ENCODE data around the gene CD4.

CD4 gene

DNA sequence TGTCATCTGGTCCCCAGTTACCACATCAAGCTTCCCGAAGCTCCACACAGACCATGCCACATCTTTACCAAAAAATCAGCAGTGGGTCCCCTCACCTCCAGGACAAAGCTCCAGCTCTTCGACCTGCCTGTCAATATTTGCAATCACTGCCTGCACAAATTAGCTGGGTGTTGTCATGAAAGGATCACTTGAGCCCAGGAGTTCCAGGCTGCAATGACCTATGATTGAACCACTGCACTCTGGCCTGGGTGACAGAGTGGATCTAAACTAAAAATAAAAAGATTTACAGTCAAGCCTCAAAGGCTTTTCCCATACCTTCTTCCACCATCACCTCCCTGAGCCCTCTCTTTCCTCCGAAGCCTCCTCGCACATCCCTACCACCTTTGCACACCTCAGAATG lies 7.2 kb downstream of the CD4 start:
- Histone ChIP-seq H3K4me1 (ENCODE audit: insufficient read depth, low read length) (no peaks in the 10 kb centered on the region), H3K27ac (ENCODE audit: low read depth, low read length) (no peak overlapping the region), H3K4me3 (ENCODE audit: low read depth in 1 of 2, low read length in 2 of 2) (no peak overlapping the region), H3K9me3 (ENCODE audit: low read length) (no peaks in the 10 kb centered on the region), H3K36me3 (ENCODE audit: insufficient read depth, low read length) (no peaks in the 10 kb centered on the region), H3K27me3 (ENCODE audit: control insufficient read depth in 1 of 2, insufficient read depth in 2 of 2, low read length in 2 of 2) (no peaks in the 10 kb centered on the region), H3K9ac (ENCODE audit: low read length) (no peak overlapping the region)

DNA sequence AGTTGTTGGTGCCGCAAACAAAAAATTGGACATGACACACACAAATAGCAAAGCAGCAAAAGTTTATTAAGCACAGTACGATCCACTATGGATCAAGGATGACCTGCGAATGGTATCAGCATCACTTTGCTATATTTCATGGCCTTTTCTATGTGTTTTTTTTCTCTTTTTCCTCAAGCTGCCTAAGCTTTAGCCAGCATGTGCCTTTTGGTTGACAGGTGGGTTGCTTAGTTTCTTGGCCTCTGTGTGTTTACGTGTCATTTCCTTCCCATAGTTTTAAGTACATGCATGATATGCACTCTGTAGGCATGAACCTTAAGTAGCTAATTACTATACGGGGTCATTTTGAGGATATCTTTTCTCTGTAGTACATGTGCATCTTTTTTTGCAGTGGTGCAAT lies 9.8 kb downstream of the CD4 start:
- Histone ChIP-seq H3K4me3 (ENCODE audit: low read depth in 1 of 2, low read length in 2 of 2) (no peak overlapping the region), H3K36me3 (ENCODE audit: insufficient read depth, low read length) (no peaks in the 10 kb centered on the region), H3K9ac (ENCODE audit: low read length) (no peak overlapping the region), H3K27ac (ENCODE audit: low read depth, low read length) (no peak overlapping the region), H3K4me1 (ENCODE audit: insufficient read depth, low read length) (no peaks in the 10 kb centered on the region), H3K9me3 (ENCODE audit: low read length) (no peaks in the 10 kb centered on the region), H3K27me3 (ENCODE audit: control insufficient read depth in 1 of 2, insufficient read depth in 2 of 2, low read length in 2 of 2) (no peaks in the 10 kb centered on the region)

DNA sequence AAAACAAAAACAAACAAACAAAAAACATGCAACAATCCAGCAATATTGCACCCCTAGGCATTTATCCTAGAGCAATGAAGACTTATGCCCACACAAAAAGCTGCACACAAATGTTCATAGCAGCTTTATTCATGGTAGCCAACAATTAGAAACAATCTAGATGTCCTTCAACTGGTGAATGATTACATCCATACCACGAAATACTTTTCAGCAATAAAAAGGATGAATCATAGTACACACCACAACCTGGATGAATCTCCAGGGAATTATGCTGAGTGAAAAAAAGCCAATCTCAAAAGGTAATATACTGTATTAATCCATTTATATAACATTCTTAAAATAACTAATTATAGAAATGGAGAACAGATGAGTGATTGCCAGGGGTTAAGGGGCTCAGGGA lies 17.8 kb downstream of the CD4 start:
- no peaks in the 10 kb centered on the region for H3K4me1 ChIP-seq (ENCODE audit: insufficient read depth, low read length)
- H3K9me3 ChIP-seq (ENCODE audit: low read length) = no peaks in the 10 kb centered on the region
- no peak overlapping the region for H3K9ac ChIP-seq (ENCODE audit: low read length)
- H3K4me3 ChIP-seq (ENCODE audit: low read depth in 1 of 2, low read length in 2 of 2) = no peak overlapping the region
- H3K36me3 ChIP-seq (ENCODE audit: insufficient read depth, low read length) = no peaks in the 10 kb centered on the region
- no peaks in the 10 kb centered on the region for H3K27me3 ChIP-seq (ENCODE audit: control insufficient read depth in 1 of 2, insufficient read depth in 2 of 2, low read length in 2 of 2)
- H3K27ac ChIP-seq (ENCODE audit: low read depth, low read length) = no peak overlapping the region

DNA sequence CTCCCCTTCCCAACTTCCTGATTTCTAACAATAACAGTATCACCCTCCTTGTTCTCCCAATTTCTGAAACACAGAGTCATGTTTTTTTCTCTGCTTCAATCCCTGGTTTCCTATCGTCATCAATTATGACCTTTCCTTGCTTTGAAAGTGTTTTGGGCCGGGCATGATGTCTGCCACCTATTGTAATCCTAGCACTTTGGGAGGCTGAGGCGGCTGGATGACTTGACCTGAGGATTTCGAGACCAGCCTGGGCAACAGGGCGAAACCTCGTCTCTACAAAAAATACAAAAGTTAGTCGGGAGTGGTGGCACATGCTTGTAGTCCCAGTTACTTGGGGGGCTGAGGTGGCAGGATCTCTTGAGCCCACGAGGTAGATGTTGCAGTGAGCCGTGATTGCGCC lies 19.7 kb downstream of the CD4 start:
- H3K27ac ChIP-seq (ENCODE audit: low read depth, low read length) = no peak overlapping the region
- no peaks in the 10 kb centered on the region for H3K4me1 ChIP-seq (ENCODE audit: insufficient read depth, low read length)

DNA sequence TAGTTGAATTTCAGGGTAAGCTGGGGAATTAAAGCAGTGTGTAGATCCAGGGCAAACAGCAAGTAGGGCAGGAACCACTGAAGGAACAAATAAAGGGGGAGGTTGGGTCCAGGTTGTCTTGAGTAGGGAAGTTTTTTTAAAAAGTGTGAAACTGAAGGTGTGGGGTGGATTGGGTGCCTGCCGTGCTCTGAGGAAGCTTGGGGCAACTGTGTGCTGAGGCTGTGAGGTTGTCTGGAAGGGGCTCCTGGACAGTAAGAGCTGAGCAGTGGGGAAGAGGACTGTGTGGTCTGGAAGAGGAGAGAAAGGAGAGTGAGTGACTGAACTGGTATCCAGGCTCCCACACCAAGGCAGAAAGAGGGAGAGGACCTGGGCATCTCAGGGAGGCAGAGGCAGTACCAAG lies 21.4 kb downstream of the CD4 start:
- Histone ChIP-seq H3K4me1 (ENCODE audit: insufficient read depth, low read length) (no peaks in the 10 kb centered on the region), H3K9ac (ENCODE audit: low read length) (no peak overlapping the region), H3K9me3 (ENCODE audit: low read length) (no peaks in the 10 kb centered on the region), H3K36me3 (ENCODE audit: insufficient read depth, low read length) (no peaks in the 10 kb centered on the region), H3K27ac (ENCODE audit: low read depth, low read length) (no peak overlapping the region), H3K4me3 (ENCODE audit: low read depth in 1 of 2, low read length in 2 of 2) (no peak overlapping the region), H3K27me3 (ENCODE audit: control insufficient read depth in 1 of 2, insufficient read depth in 2 of 2, low read length in 2 of 2) (no peaks in the 10 kb centered on the region)

More for the DNA sequence above, 19.7 kb downstream of the CD4 start:
- Histone ChIP-seq H3K4me3 (ENCODE audit: low read depth in 1 of 2, low read length in 2 of 2) (no peak overlapping the region), H3K27me3 (ENCODE audit: control insufficient read depth in 1 of 2, insufficient read depth in 2 of 2, low read length in 2 of 2) (no peaks in the 10 kb centered on the region), H3K36me3 (ENCODE audit: insufficient read depth, low read length) (no peaks in the 10 kb centered on the region), H3K9me3 (ENCODE audit: low read length) (no peaks in the 10 kb centered on the region), H3K9ac (ENCODE audit: low read length) (no peak overlapping the region)

DNA sequence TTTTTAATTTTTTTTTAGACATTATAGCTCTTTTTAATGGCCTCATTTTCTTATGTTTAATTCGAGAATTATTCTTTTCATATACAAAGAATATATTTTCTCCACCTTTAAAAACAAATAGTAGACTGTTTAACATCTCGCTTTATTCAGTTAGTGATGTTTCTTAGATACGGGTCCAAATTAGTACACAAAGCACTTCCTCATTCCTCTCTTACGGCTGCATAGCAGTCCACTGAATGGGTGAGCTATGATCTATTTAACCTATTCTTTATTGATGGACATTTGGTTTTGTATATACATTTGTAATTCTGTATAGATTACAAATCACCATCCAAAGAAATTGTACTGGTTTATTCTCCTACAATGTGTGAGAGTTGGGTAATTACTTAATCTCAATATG lies 24.0 kb downstream of the CD4 start:
- H3K9me3 ChIP-seq (ENCODE audit: low read length) = no peaks in the 10 kb centered on the region
- H3K27me3 ChIP-seq (ENCODE audit: control insufficient read depth in 1 of 2, insufficient read depth in 2 of 2, low read length in 2 of 2) = no peaks in the 10 kb centered on the region
- H3K4me3 ChIP-seq (ENCODE audit: low read depth in 1 of 2, low read length in 2 of 2) = no peak overlapping the region
- no peak overlapping the region for H3K27ac ChIP-seq (ENCODE audit: low read depth, low read length)
- H3K36me3 ChIP-seq (ENCODE audit: insufficient read depth, low read length) = no peaks in the 10 kb centered on the region
- no peak overlapping the region for H3K9ac ChIP-seq (ENCODE audit: low read length)
- no peaks in the 10 kb centered on the region for H3K4me1 ChIP-seq (ENCODE audit: insufficient read depth, low read length)

DNA sequence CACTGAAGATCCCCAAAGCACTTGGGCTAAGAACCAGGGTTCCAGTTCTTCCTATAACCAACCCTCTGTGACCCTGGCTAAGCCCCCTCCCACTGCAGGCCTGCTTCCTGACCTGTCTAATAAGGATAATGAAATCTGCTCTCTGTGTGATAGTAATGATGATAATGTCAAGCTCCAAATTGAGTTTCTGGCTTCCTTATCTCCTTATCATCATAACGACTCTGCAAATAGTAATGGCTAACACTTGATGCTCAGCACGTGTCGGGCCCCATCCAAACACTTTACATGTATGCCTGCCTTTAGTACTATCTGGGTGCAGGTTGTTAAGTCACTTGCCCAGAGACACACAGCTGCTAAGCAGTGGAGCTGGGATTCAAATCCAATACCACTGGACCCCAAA lies 27.3 kb downstream of the CD4 start:
- Histone ChIP-seq H3K4me3 (ENCODE audit: low read depth in 1 of 2, low read length in 2 of 2) (no peak overlapping the region), H3K27me3 (ENCODE audit: control insufficient read depth in 1 of 2, insufficient read depth in 2 of 2, low read length in 2 of 2) (no peaks in the 10 kb centered on the region), H3K36me3 (ENCODE audit: insufficient read depth, low read length) (no peaks in the 10 kb centered on the region), H3K4me1 (ENCODE audit: insufficient read depth, low read length) (peaks cover 6% of the 10 kb centered on the region), H3K9ac (ENCODE audit: low read length) (no peak overlapping the region), H3K27ac (ENCODE audit: low read depth, low read length) (no peak overlapping the region), H3K9me3 (ENCODE audit: low read length) (no peaks in the 10 kb centered on the region)

DNA sequence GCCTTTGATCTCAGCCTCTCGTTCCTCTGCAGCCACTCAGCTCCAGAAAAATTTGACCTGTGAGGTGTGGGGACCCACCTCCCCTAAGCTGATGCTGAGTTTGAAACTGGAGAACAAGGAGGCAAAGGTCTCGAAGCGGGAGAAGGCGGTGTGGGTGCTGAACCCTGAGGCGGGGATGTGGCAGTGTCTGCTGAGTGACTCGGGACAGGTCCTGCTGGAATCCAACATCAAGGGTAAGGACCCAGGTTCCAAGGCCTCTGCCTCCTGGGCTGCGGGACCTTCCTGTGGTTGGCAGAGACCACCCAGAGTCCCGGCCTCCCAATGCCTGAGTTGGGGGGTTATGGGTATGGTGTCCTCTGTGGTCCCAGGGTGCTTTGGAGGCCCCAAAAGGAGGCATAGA lies 27.8 kb downstream of the CD4 start:
- no peaks in the 10 kb centered on the region for H3K27me3 ChIP-seq (ENCODE audit: control insufficient read depth in 1 of 2, insufficient read depth in 2 of 2, low read length in 2 of 2)
- no peaks in the 10 kb centered on the region for H3K9me3 ChIP-seq (ENCODE audit: low read length)
- H3K9ac ChIP-seq (ENCODE audit: low read length) = no peak overlapping the region
- H3K4me3 ChIP-seq (ENCODE audit: low read depth in 1 of 2, low read length in 2 of 2) = no peak overlapping the region
- H3K4me1 ChIP-seq (ENCODE audit: insufficient read depth, low read length) = peaks cover 9% of the 10 kb centered on the region
- no peaks in the 10 kb centered on the region for H3K36me3 ChIP-seq (ENCODE audit: insufficient read depth, low read length)
- H3K27ac ChIP-seq (ENCODE audit: low read depth, low read length) = no peak overlapping the region

DNA sequence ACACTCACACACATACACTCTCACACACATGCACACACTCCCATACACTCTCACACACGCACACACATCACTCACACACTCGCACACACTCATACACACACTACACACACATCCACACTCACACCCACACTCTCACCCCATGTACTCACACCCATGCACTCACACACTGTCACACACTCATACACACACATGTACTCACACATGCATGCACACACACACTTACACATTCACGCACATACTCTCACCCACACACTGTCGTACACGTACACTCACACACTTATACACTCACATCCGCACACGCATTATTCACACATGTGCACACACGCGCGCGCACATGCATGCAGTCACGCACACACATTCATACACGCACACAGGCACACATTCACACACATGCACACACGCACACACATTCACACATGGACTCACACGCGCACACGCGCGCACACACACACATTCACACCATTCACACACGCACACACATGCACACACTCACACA lies 28.4 kb downstream of the CD4 start:
- no peaks in the 10 kb centered on the region for H3K9me3 ChIP-seq (ENCODE audit: low read length)
- peaks cover 12% of the 10 kb centered on the region for H3K4me1 ChIP-seq (ENCODE audit: insufficient read depth, low read length)
- H3K27me3 ChIP-seq (ENCODE audit: control insufficient read depth in 1 of 2, insufficient read depth in 2 of 2, low read length in 2 of 2) = no peaks in the 10 kb centered on the region
- no peak overlapping the region for H3K9ac ChIP-seq (ENCODE audit: low read length)
- no peak overlapping the region for H3K27ac ChIP-seq (ENCODE audit: low read depth, low read length)
- H3K36me3 ChIP-seq (ENCODE audit: insufficient read depth, low read length) = no peaks in the 10 kb centered on the region
- H3K4me3 ChIP-seq (ENCODE audit: low read depth in 1 of 2, low read length in 2 of 2) = no peak overlapping the region

DNA sequence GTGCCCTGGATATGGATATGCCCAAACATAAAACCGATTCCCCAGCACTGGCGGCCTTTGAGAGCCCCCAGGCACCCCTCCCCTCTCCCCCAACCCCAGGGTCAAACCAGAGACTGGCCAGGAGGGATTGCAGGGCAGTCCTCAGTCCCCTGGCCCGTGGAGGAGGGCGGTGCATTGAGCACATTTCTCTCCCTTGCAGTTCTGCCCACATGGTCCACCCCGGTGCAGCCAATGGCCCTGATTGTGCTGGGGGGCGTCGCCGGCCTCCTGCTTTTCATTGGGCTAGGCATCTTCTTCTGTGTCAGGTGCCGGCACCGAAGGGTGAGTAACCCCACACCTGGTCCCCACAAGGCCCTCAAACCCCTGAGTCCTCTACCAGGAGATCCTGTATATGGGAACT lies 28.9 kb downstream of the CD4 start:
- peaks cover 12% of the 10 kb centered on the region for H3K4me1 ChIP-seq (ENCODE audit: insufficient read depth, low read length)
- no peaks in the 10 kb centered on the region for H3K27me3 ChIP-seq (ENCODE audit: control insufficient read depth in 1 of 2, insufficient read depth in 2 of 2, low read length in 2 of 2)
- no peak overlapping the region for H3K4me3 ChIP-seq (ENCODE audit: low read depth in 1 of 2, low read length in 2 of 2)
- H3K9me3 ChIP-seq (ENCODE audit: low read length) = no peaks in the 10 kb centered on the region
- H3K9ac ChIP-seq (ENCODE audit: low read length) = no peak overlapping the region
- H3K27ac ChIP-seq (ENCODE audit: low read depth, low read length) = no peak overlapping the region
- no peaks in the 10 kb centered on the region for H3K36me3 ChIP-seq (ENCODE audit: insufficient read depth, low read length)

DNA sequence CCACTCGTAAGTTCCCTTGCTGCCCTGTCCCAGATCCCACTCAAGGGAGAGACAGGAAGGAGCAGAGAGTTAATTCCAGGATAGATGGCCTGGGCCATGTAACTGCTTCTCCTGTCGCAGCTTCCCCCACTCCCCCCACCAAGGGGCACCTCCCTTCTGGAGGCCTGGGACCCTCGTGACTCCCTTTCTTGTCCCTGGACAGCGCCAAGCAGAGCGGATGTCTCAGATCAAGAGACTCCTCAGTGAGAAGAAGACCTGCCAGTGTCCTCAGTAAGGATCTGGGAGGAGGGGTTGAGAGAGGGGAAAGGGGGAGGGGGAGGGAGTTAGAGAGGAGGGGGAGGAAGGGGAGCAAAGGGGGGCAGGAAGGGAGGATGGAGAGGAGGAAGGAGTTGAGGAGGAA lies 29.3 kb downstream of the CD4 start:
- H3K27me3 ChIP-seq (ENCODE audit: control insufficient read depth in 1 of 2, insufficient read depth in 2 of 2, low read length in 2 of 2) = no peaks in the 10 kb centered on the region

DNA sequence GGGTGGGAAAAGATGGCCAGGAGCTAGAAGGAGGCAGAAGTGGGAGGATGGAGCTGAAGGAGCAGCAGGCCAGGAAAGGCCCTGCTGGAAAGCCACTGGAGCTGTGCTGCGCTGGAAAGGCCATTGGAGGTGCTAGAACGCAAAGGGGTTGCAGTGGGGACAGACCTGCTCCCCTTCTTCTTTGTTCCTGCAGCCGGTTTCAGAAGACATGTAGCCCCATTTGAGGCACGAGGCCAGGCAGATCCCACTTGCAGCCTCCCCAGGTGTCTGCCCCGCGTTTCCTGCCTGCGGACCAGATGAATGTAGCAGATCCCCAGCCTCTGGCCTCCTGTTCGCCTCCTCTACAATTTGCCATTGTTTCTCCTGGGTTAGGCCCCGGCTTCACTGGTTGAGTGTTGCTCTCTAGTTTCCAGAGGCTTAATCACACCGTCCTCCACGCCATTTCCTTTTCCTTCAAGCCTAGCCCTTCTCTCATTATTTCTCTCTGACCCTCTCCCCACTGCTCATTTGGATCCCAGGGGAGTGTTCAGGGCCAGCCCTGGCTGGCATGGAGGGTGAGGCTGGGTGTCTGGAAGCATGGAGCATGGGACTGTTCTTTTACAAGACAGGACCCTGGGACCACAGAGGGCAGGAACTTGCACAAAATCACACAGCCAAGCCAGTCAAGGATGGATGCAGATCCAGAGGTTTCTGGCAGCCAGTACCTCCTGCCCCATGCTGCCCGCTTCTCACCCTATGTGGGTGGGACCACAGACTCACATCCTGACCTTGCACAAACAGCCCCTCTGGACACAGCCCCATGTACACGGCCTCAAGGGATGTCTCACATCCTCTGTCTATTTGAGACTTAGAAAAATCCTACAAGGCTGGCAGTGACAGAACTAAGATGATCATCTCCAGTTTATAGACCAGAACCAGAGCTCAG lies 30.0 kb downstream of the CD4 start:
- no peaks in the 10 kb centered on the region for H3K9me3 ChIP-seq (ENCODE audit: low read length)
- H3K27ac ChIP-seq (ENCODE audit: low read depth, low read length) = no peak overlapping the region
- H3K36me3 ChIP-seq (ENCODE audit: insufficient read depth, low read length) = no peaks in the 10 kb centered on the region
- no peaks in the 10 kb centered on the region for H3K27me3 ChIP-seq (ENCODE audit: control insufficient read depth in 1 of 2, insufficient read depth in 2 of 2, low read length in 2 of 2)
- no peak overlapping the region for H3K9ac ChIP-seq (ENCODE audit: low read length)
- H3K4me3 ChIP-seq (ENCODE audit: low read depth in 1 of 2, low read length in 2 of 2) = no peak overlapping the region
- peaks cover 12% of the 10 kb centered on the region for H3K4me1 ChIP-seq (ENCODE audit: insufficient read depth, low read length)

More for the DNA sequence above, 29.3 kb downstream of the CD4 start:
- Histone ChIP-seq H3K36me3 (ENCODE audit: insufficient read depth, low read length) (no peaks in the 10 kb centered on the region), H3K4me3 (ENCODE audit: low read depth in 1 of 2, low read length in 2 of 2) (no peak overlapping the region), H3K4me1 (ENCODE audit: insufficient read depth, low read length) (peaks cover 12% of the 10 kb centered on the region), H3K27ac (ENCODE audit: low read depth, low read length) (no peak overlapping the region), H3K9me3 (ENCODE audit: low read length) (no peaks in the 10 kb centered on the region), H3K9ac (ENCODE audit: low read length) (no peak overlapping the region)

All from muscle layer of colon (tissue), 2 donors.